HFF-Myc (cell line): ENCODE measurements around the gene RPTOR.

Source experiments
- DNase-seq: peaks from one replicate; pipeline ENCODE4 v3.0.0-alpha.2; 2011; ENCODE audit warnings: low read depth; ENCODE audit errors: extremely low read depth
- H3K4me3 ChIP-seq: replicated peaks from 2 replicates; pipeline ENCODE4 v1.5.1; 2011; ENCODE audit warnings: low read depth, mild to moderate bottlenecking, control low read depth, low read length
- CTCF ChIP-seq: IDR thresholded peaks from 2 replicates; pipeline ENCODE4 v1.5.1; 2012; ENCODE audit warnings: mild to moderate bottlenecking, low read depth, low read length, control low read depth; ENCODE audit errors: missing control alignments

RPTOR gene

GRCh38 chr17:80719449-80719848 is 174.8 kb downstream of the RPTOR start:
- no peak overlapping the region for H3K4me3 ChIP-seq
- no peak for TF ChIP-seq CTCF
- no peak for DNase-seq

GRCh38 chr17:80720610-80721577 is 176.3 kb downstream of the RPTOR start:
- H3K4me3 ChIP-seq: no peak overlapping the region
- DNase-seq: no peak
- TF ChIP-seq CTCF: no peak

- DNase-seq: no peak
- no peak overlapping the region for H3K4me3 ChIP-seq
- no peak for TF ChIP-seq CTCF
Observed at GRCh38 chr17:80722661-80723060, 178.0 kb downstream of the RPTOR start.

- no peak overlapping the region for H3K4me3 ChIP-seq
- DNase-seq: peak; percentile 45
- no peak for TF ChIP-seq CTCF
Observed at GRCh38 chr17:80724775-80725266, 180.2 kb downstream of the RPTOR start.

GRCh38 chr17:80725517-80725916 is 180.9 kb downstream of the RPTOR start:
- no peak for DNase-seq
- no peak for TF ChIP-seq CTCF
- no peak overlapping the region for H3K4me3 ChIP-seq

- H3K4me3 ChIP-seq: no peak overlapping the region
- no peak for TF ChIP-seq CTCF
- DNase-seq: no peak
Observed at GRCh38 chr17:80726558-80727408, 182.1 kb downstream of the RPTOR start.
